HCT116 (cell line): Measurements from ENCODE around the gene TGM2. TPM values are rescaled to one million over a fixed set of nuclear protein-coding genes. Genes with fewer than 3 reads are reported as not detected.

Source experiments
- ATAC-seq: fragments of 200-7000 bp; cut with Tn5 transposase; 2 replicates; pipeline ENCODE4 v1.9.1; 2020; ENCODE audit warnings: mild to moderate bottlenecking, moderate library complexity
- BruUV-seq: library from RNA; stranded (reverse); fragments of 400-500 nt; replicated peaks from 2 replicates; lab custom pipeline; 2021; lab: Mats Ljungman, UMichigan
- CTCF ChIA-PET: fragments of 300-600 bp; sonication (Branson Sonifier 250); formaldehyde crosslinking; loops from one replicate; lab custom pipeline; 2021; ENCODE audit warnings: antibody characterized with exemption; lab: Charles Lee
- POLR2A ChIA-PET: fragments of 300-600, 350-600 bp; sonication (Branson Sonifier 250); formaldehyde crosslinking; loops from one replicate; lab custom pipeline; 2021; ENCODE audit warnings: antibody characterized with exemption; lab: Charles Lee
- RAD21 ChIA-PET, 2 experiments: fragments of 300-600 bp; sonication (Branson Sonifier 250); formaldehyde crosslinking; loops; one replicate each; lab custom pipeline; 2023; ENCODE audit warnings: low total read pairs in 2 of 2; ENCODE audit not compliant: uncharacterized antibody in 2 of 2, unreplicated experiment in 2 of 2, low non-redundant PET in 1 of 2; lab: Charles Lee
- DNase-seq: peaks from one replicate; pipeline ENCODE4 v3.0.0-alpha.2; 2010; ENCODE audit warnings: low read depth, low spot score
- H2AFZ ChIP-seq: fragments of 200-600 bp; shearing (Covaris generic), sonication (generic); 2 replicates; pipeline ENCODE4 v1.6.1; 2017; ENCODE audit warnings: low read depth, mixed run types, mixed read lengths, antibody characterized with exemption, low read length; ENCODE audit not compliant: poor library complexity, severe bottlenecking
- H3K27ac ChIP-seq: 2 replicates; pipeline ENCODE4 v1.5.1; 2012; ENCODE audit warnings: low read depth, low read length
- H3K27me3 ChIP-seq: fragments of 200-600 bp; sonication (generic); 2 replicates; pipeline ENCODE4 v1.6.1; 2016; ENCODE audit warnings: mixed run types, low read length, mixed read lengths; ENCODE audit not compliant: insufficient read depth
- H3K36me3 ChIP-seq, 2 experiments: fragments of 200-500 bp in 1 of 2; fragments of 200-600 bp in 1 of 2; sonication (Bioruptor generic) in 1 of 2; sonication (generic) in 1 of 2; 2 replicates each; pipeline versions ENCODE4 v1.5.1 to v1.6.1; 2014 to 2016; ENCODE audit warnings: low read length in 2 of 2, inconsistent platforms in 1 of 2, mixed read lengths in 1 of 2, mixed run types in 1 of 2; ENCODE audit not compliant: insufficient read depth in 2 of 2, control insufficient read depth in 1 of 2
- H3K4me1 ChIP-seq, 2 experiments: fragments of 200-600 bp in 1 of 2; sonication (generic) in 1 of 2; 2 replicates each; pipeline versions ENCODE4 v1.5.1 to v1.6.1; 2012 to 2017; ENCODE audit warnings: low read length in 2 of 2, inconsistent platforms in 1 of 2, mild to moderate bottlenecking in 1 of 2, mixed read lengths in 1 of 2, mixed run types in 1 of 2, moderate library complexity in 1 of 2; ENCODE audit not compliant: insufficient read depth in 2 of 2, control insufficient read depth in 1 of 2
- H3K4me2 ChIP-seq: fragments of 200-600 bp; sonication (generic); 2 replicates; pipeline ENCODE4 v1.6.1; 2017; ENCODE audit warnings: mixed run types, low read length, mixed read lengths
- H3K4me3 ChIP-seq, 2 experiments: fragments of 200-600 bp in 1 of 2; sonication (generic) in 1 of 2; replicated peaks in 1 of 2; 2 replicates each; pipeline ENCODE4 v1.5.1; 2011 to 2016; ENCODE audit warnings: low read length in 2 of 2, control low read depth in 1 of 2, low read depth in 1 of 2, mild to moderate bottlenecking in 1 of 2, mixed read lengths in 1 of 2, mixed run types in 1 of 2
- H3K79me2 ChIP-seq: fragments of 200-600 bp; sonication (generic); 2 replicates; pipeline ENCODE4 v1.6.1; 2017; ENCODE audit warnings: mild to moderate bottlenecking, mixed run types, low read length, moderate library complexity, mixed read lengths; ENCODE audit not compliant: insufficient read depth
- H3K9ac ChIP-seq: fragments of 200-600 bp; sonication (generic); 2 replicates; pipeline ENCODE4 v1.6.1; 2016; ENCODE audit warnings: low read length, mixed read lengths
- H3K9me2 ChIP-seq: fragments of 200-600 bp; sonication (generic), shearing (Covaris generic); 2 replicates; pipeline ENCODE4 v1.6.1; 2017; ENCODE audit warnings: mixed run types, mild to moderate bottlenecking, moderate library complexity; ENCODE audit not compliant: insufficient read depth
- H3K9me3 ChIP-seq, 2 experiments: fragments of 200-500 bp in 1 of 2; fragments of 200-600 bp in 1 of 2; sonication (Bioruptor generic) in 1 of 2; sonication (generic) in 1 of 2; 2 replicates each; pipeline ENCODE4 v1.6.1; 2014 to 2017; ENCODE audit warnings: low read length in 2 of 2, mixed read lengths in 2 of 2, inconsistent platforms in 1 of 2, low read depth in 1 of 2, mild to moderate bottlenecking in 1 of 2, mixed run types in 1 of 2, moderate library complexity in 1 of 2; ENCODE audit not compliant: control insufficient read depth in 1 of 2, insufficient read depth in 1 of 2
- H4K20me1 ChIP-seq: fragments of 200-600 bp; sonication (generic), shearing (Covaris generic); 2 replicates; pipeline ENCODE4 v1.6.1; 2017; ENCODE audit warnings: mixed run types, mild to moderate bottlenecking, moderate library complexity; ENCODE audit not compliant: insufficient read depth
- ATF3 ChIP-seq: IDR thresholded peaks from 2 replicates; pipeline ENCODE4 v1.6.1; 2012
- FOSL1 ChIP-seq: IDR thresholded peaks from 2 replicates; pipeline ENCODE4 v1.6.1; 2012; ENCODE audit warnings: low read depth
- JUND ChIP-seq: IDR thresholded peaks from 2 replicates; pipeline ENCODE4 v1.6.1; 2012
- RAD21 ChIP-seq: IDR thresholded peaks from 2 replicates; pipeline ENCODE4 v1.6.1; 2012; ENCODE audit warnings: low read depth, mild to moderate bottlenecking
- REST ChIP-seq: IDR thresholded peaks from 2 replicates; pipeline ENCODE4 v1.6.1; 2012; ENCODE audit warnings: low read depth
- SP1 ChIP-seq: IDR thresholded peaks from 2 replicates; pipeline ENCODE4 v1.6.1; 2012; ENCODE audit warnings: low read depth
- SRF ChIP-seq: IDR thresholded peaks from 2 replicates; pipeline ENCODE4 v1.6.1; 2012; ENCODE audit warnings: low read depth
- YY1 ChIP-seq: IDR thresholded peaks from 2 replicates; pipeline ENCODE4 v1.6.1; 2011; ENCODE audit warnings: low read length, low read depth, moderate library complexity, mild to moderate bottlenecking; ENCODE audit not compliant: insufficient replicate concordance; ENCODE audit errors: extremely low read depth
- intact Hi-C: fragments of 100-400 bp; cut with micrococcal nuclease; formaldehyde crosslinking; loops from 2 replicates; pipeline ENCODE4 v1.10.0; 2022
- total RNA-seq: library from RNA; stranded (reverse); gene quantifications from one replicate; pipeline ENCODE4 v1.2.1, GENCODE V29; 2021; ENCODE audit not compliant: unreplicated experiment

TGM2 gene
- total RNA-seq, 1 experiment from 2014 or later, result 6.1 TPM

- TF ChIP-seq YY1, result no peak
- no peak for TF ChIP-seq FOSL1
- TF ChIP-seq SP1, result no peak
- TF ChIP-seq RAD21, result no peak
- no peak for TF ChIP-seq JUND
- no peak for TF ChIP-seq REST
- TF ChIP-seq, all 23 proteins: peak for 0
Measured at GRCh38 chr20:38203981-38204357, 38.9 kb upstream of the TGM2 start (continued).

- intact Hi-C loops, result no loop called here
- ChIA-PET RAD21 (no interaction called here), CTCF (interaction anchor here (4.6 kb wide), 1 partner anchor 18 kb away, joined by 15 read pairs; no protein-coding TSS in a partner anchor), POLR2A (no interaction called here)
- H4K20me1 ChIP-seq, result no peaks in the 10 kb centered on the region
- H3K36me3 ChIP-seq, result no peaks in the 10 kb centered on the region
- TF ChIP-seq ATF3, result no peak
- 0 out of 2 replicates have a peak, but pooled peaks have one; percentile 31 for TF ChIP-seq SRF
- no peaks in the 10 kb centered on the region for H3K9me2 ChIP-seq
- no peak overlapping the region for H3K9ac ChIP-seq
- no TSS peak for BruUV-seq
- H2AFZ ChIP-seq, result no peak overlapping the region
- no peaks in the 10 kb centered on the region for H3K27me3 ChIP-seq
- no peak for ATAC-seq
- DNase-seq, result no peak
- H3K9me3 ChIP-seq, result no peaks in the 10 kb centered on the region
- no peak overlapping the region for H3K27ac ChIP-seq
- H3K4me2 ChIP-seq, result no peak overlapping the region
- no peaks in the 10 kb centered on the region for H3K79me2 ChIP-seq
- no peak overlapping the region for H3K4me3 ChIP-seq
- peaks cover 0 to 13% of the 10 kb centered on the region in 2 experiments; a peak in 2 of 4 replicates for H3K4me1 ChIP-seq
Measured at GRCh38 chr20:38203337-38203980, 38.4 kb upstream of the TGM2 start.
